Amniotic epithelial cell (primary cell): ENCODE data around the gene CT45A7.
"Not testable (repeated sequence)": the region's sequence is repeated elsewhere in the genome, so short reads cannot be mapped to it uniquely, and the experiment has no call there.

Source experiments
- DNase-seq: peaks from one replicate; pipeline ENCODE4 v3.0.0-alpha.2; 2010; ENCODE audit warnings: low read depth

Gene CT45A7

GRCh38 chrX:135837180-135837579 lies at the start of gene CT45A7:
Gene CT45A7, minus strand, starts transcription at chrX:135837280. Its CDS starts 3,747 bp downstream, at chrX:135833533.
- DNase-seq, result not testable (repeated sequence)

GRCh38 chrX:135882741-135883140 lies 45.7 kb upstream of the CT45A7 start:
- DNase-seq, result not testable (repeated sequence)

- not testable (repeated sequence) for DNase-seq
These were observed 34.6 kb upstream of the CT45A7 start, which contains the start of gene CT45A9 for GRCh38 chrX:135871712-135872111. Gene CT45A9, minus strand, starts transcription at chrX:135871812. Its CDS starts 3,751 bp downstream, at chrX:135868061.

- DNase-seq, result not testable (repeated sequence)
These were observed 17.4 kb upstream of the CT45A7 start, which contains the start of gene CT45A8 for GRCh38 chrX:135854438-135854837. Gene CT45A8, minus strand, starts transcription at chrX:135854538. Its CDS starts 3,755 bp downstream, at chrX:135850783.

GRCh38 chrX:135819912-135820311 lies 17.2 kb downstream of the CT45A7 start, which contains the start of gene CT45A2:
Gene CT45A2, minus strand, starts transcription at chrX:135820012. Its CDS starts 3,747 bp downstream, at chrX:135816265.
- not testable (repeated sequence) for DNase-seq

- DNase-seq, result not testable (repeated sequence)
These were observed 34.4 kb downstream of the CT45A7 start, which contains the start of gene CT45A6 for GRCh38 chrX:135802687-135803086. Gene CT45A6, minus strand, starts transcription at chrX:135802787. Its CDS starts 3,794 bp downstream, at chrX:135798993.

- DNase-seq, result not testable (repeated sequence)
These were observed 51.7 kb downstream of the CT45A7 start, which contains the start of gene CT45A5 for GRCh38 chrX:135785403-135785802. Gene CT45A5, minus strand, starts transcription at chrX:135785503. Its CDS starts 3,774 bp downstream, at chrX:135781729.
